Left forelimb (tissue), 1 donor: ENCODE results near the gene PTPRE.

Experiments
- DNase-seq: peaks from one replicate; pipeline ENCODE4 v3.0.0-alpha.2; 2018; ENCODE audit warnings: low spot score

PTPRE gene

GRCh38 chr10:128046953-128047290 is 140.0 kb downstream of the PTPRE start:
- DNase-seq, result no peak

- no peak for DNase-seq
Measured at GRCh38 chr10:128047351-128047750, 140.4 kb downstream of the PTPRE start.

GRCh38 chr10:128047991-128048818 is 141.3 kb downstream of the PTPRE start:
- no peak for DNase-seq

GRCh38 chr10:128048819-128049210 is 141.9 kb downstream of the PTPRE start:
- DNase-seq, result no peak

- no peak for DNase-seq
Measured at GRCh38 chr10:128049226-128050120, 142.6 kb downstream of the PTPRE start.

GRCh38 chr10:128050121-128050516 is 143.2 kb downstream of the PTPRE start:
- DNase-seq, result no peak

- DNase-seq, result no peak
Measured at GRCh38 chr10:128050936-128051335, 144.0 kb downstream of the PTPRE start.

- no peak for DNase-seq
Measured at GRCh38 chr10:128051548-128051947, 144.6 kb downstream of the PTPRE start.

- no peak for DNase-seq
Measured at GRCh38 chr10:128052696-128053095, 145.8 kb downstream of the PTPRE start.

- DNase-seq, result no peak
Measured at GRCh38 chr10:128053356-128053755, 146.5 kb downstream of the PTPRE start.

GRCh38 chr10:128054163-128054970 is 147.5 kb downstream of the PTPRE start:
- no peak for DNase-seq

GRCh38 chr10:128055061-128055868 is 148.4 kb downstream of the PTPRE start:
- DNase-seq, result no peak

GRCh38 chr10:128056303-128057050 is 149.6 kb downstream of the PTPRE start:
- DNase-seq, result no peak

- peak; percentile 47 for DNase-seq
Measured at GRCh38 chr10:128058106-128058749, 151.3 kb downstream of the PTPRE start.

- DNase-seq, result peak; percentile 12
Measured at GRCh38 chr10:128058750-128059134, 151.8 kb downstream of the PTPRE start.

- peak; percentile 57 for DNase-seq
Measured at GRCh38 chr10:128059266-128059981, 152.5 kb downstream of the PTPRE start.

- DNase-seq, result no peak
Measured at GRCh38 chr10:128059982-128060293, 153.0 kb downstream of the PTPRE start.

GRCh38 chr10:128060341-128061250 is 153.7 kb downstream of the PTPRE start:
- peak; percentile 40 for DNase-seq
